Sigmoid colon (tissue), 7 donors: ENCODE measurements around the gene CACNA1D. TPM values are rescaled to one million over a fixed set of nuclear protein-coding genes. Genes with fewer than 3 reads are reported as not detected.
"Not testable (repeated sequence)": the region's sequence is repeated elsewhere in the genome, so short reads cannot be mapped to it uniquely, and the experiment has no call there.

Source experiments
- DNase-seq: peaks from one replicate; pipeline ENCODE4 v3.0.0-alpha.2; 2019
- H3K27ac ChIP-seq, 4 donors: fragments of 200-600 bp; sonication (generic); one replicate each; pipeline ENCODE4 v1.5.1; 2016 to 2019; ENCODE audit warnings: mild to moderate bottlenecking in 1 of 4
- H3K27me3 ChIP-seq, 3 donors: fragments of 200-600 bp; sonication (generic); one replicate each; pipeline ENCODE4 v1.5.1; 2019; ENCODE audit warnings: mild to moderate bottlenecking in 1 of 3
- H3K36me3 ChIP-seq, 4 donors: fragments of 200-600 bp; sonication (generic); one replicate each; pipeline ENCODE4 v1.5.1; 2016 to 2019
- H3K4me1 ChIP-seq, 4 donors: fragments of 200-600 bp; sonication (generic); one replicate each; pipeline ENCODE4 v1.5.1; 2017 to 2019
- H3K4me3 ChIP-seq, 4 donors: fragments of 200-600 bp; sonication (generic); one replicate each; pipeline ENCODE4 v1.5.1; 2017 to 2019; ENCODE audit warnings: mild to moderate bottlenecking in 2 of 4, moderate library complexity in 1 of 4
- H3K9me3 ChIP-seq, 4 donors: fragments of 200-600 bp in 3 of 4; sonication (generic) in 3 of 4; one replicate each; pipeline versions ENCODE4 v1.5.1 to v1.6.1; 2013 to 2019
- CTCF ChIP-seq, 4 experiments: fragments of 450-650 bp in 3 of 4; fragments of 200-600 bp in 1 of 4; IDR thresholded peaks; one replicate each; pipeline ENCODE4 v1.5.1; 2016 to 2019; ENCODE audit warnings: antibody characterized with exemption in 4 of 4, mild to moderate bottlenecking in 3 of 4, moderate library complexity in 2 of 4
- EP300 ChIP-seq, 4 donors: sonication (generic); formaldehyde crosslinking; IDR thresholded peaks; one replicate each; pipeline ENCODE4 v1.6.1; 2017; ENCODE audit warnings: antibody characterized with exemption in 4 of 4
- POLR2A ChIP-seq, 2 donors: fragments of 450-650 bp; IDR thresholded peaks; one replicate each; pipeline ENCODE4 v1.6.1; 2016; ENCODE audit warnings: antibody characterized with exemption in 2 of 2, mild to moderate bottlenecking in 2 of 2, moderate library complexity in 2 of 2
- POLR2AphosphoS5 ChIP-seq, 4 donors: sonication (generic); formaldehyde crosslinking; IDR thresholded peaks; one replicate each; pipeline ENCODE4 v1.6.1; 2017; ENCODE audit warnings: antibody characterized with exemption in 4 of 4
- WGBS, 2 donors: extraction: QIAGEN DNeasy Blood & Tissue Kit; methylation state at CpG; one replicate each; pipeline ENCODE4 v1.1.7; 2013; 5-methylcytosine and 5-hydroxymethylcytosine counted together
- intact Hi-C: fragments of 100-400 bp; cut with DNase I; formaldehyde crosslinking; loops from one replicate; pipeline ENCODE4 v1.15.1; 2023
- polyA plus RNA-seq, 3 donors: library from polyadenylated mRNA; stranded (reverse); fragments of 200-250 nt; gene quantifications; one replicate each; pipeline ENCODE4 v1.2.3, GENCODE V29; 2013
- total RNA-seq, 4 donors: library from RNA; depleted of rRNA; stranded (reverse); fragments of >200 nt; gene quantifications; one replicate each; pipeline ENCODE4 v1.1.0, GENCODE V29; 2016
- donor health status: healthy with polysubstance abuse.
- donor health status: Bipolar disorder and iron deficiency.
- donor health status: healthy.

CACNA1D gene
- total RNA-seq = 1 to 10 TPM; 4.8 to 9.7 (median 5.4) TPM
- polyA plus RNA-seq = 1 to 10 TPM; 1.2 to 4.3 (median 3.2) TPM

GRCh38 chr3:53493963-53494791 is at the start of gene CACNA1D:
Gene CACNA1D (plus strand): TSS chr3:53494611. CDS start chr3:53495167, 556 bp downstream.
- Histone ChIP-seq H3K36me3 (no peaks in the 10 kb centered on the region), H3K27me3 (peaks cover 0 to 12% (median 0%) of the 10 kb centered on the region in 3 donors), H3K4me1 (peaks cover 0 to 52% (median 48%) of the 10 kb centered on the region in 4 donors), H3K9me3 (no peaks in the 10 kb centered on the region), H3K27ac (peak within 1 kb of the TSS in 3 of 4 donors; percentile 53 to 66 (median 65)), H3K4me3 (peak within 1 kb of the TSS; percentile 47 to 64 (median 60))
- DNase-seq = no peak
- no peak for TF ChIP-seq POLR2AphosphoS5 (IDR thresholded peaks at IDR 0.05)
- no peak for TF ChIP-seq POLR2A (IDR thresholded peaks at IDR 0.05)
- no peak for TF ChIP-seq CTCF (IDR thresholded peaks at IDR 0.05)
- TF ChIP-seq EP300 (IDR thresholded peaks at IDR 0.05) = no peak
- 0 to 1% methylated on average over 122 of the region's 122 CpGs for WGBS, 2 donors
- intact Hi-C loops = loop anchor here (5.0 to 10.0 kb wide), 2 partner anchors 213 to 391 kb away; partner anchors contain the start of gene ACTR8

GRCh38 chr3:53457068-53457467 is 37.3 kb upstream of the CACNA1D start:
- no peaks in the 10 kb centered on the region for H3K4me1 ChIP-seq
- no peak overlapping the region for H3K4me3 ChIP-seq
- no peaks in the 10 kb centered on the region for H3K9me3 ChIP-seq
- DNase-seq = no peak
- H3K36me3 ChIP-seq = no peaks in the 10 kb centered on the region
- H3K27me3 ChIP-seq = no peaks in the 10 kb centered on the region
- no peak for TF ChIP-seq POLR2A (IDR thresholded peaks at IDR 0.05)
- no peak for TF ChIP-seq CTCF (IDR thresholded peaks at IDR 0.05)
- no peak for TF ChIP-seq POLR2AphosphoS5 (IDR thresholded peaks at IDR 0.05)
- TF ChIP-seq EP300 (IDR thresholded peaks at IDR 0.05) = no peak
- H3K27ac ChIP-seq = no peak overlapping the region
- intact Hi-C loops = no loop called here

GRCh38 chr3:53460326-53460725 is 34.1 kb upstream of the CACNA1D start:
- DNase-seq = no peak
- TF ChIP-seq POLR2A (IDR thresholded peaks at IDR 0.05) = no peak
- TF ChIP-seq CTCF (IDR thresholded peaks at IDR 0.05) = no peak
- TF ChIP-seq EP300 (IDR thresholded peaks at IDR 0.05) = no peak
- TF ChIP-seq POLR2AphosphoS5 (IDR thresholded peaks at IDR 0.05) = no peak
- 87 to 92% methylated on average over 1 of the region's 1 CpG for WGBS, 2 donors
- intact Hi-C loops = no loop called here
- no peaks in the 10 kb centered on the region for H3K36me3 ChIP-seq
- no peak overlapping the region for H3K27ac ChIP-seq
- H3K9me3 ChIP-seq = peaks cover 0 to 2% (median 0%) of the 10 kb centered on the region in 4 donors
- no peaks in the 10 kb centered on the region for H3K4me1 ChIP-seq
- no peak overlapping the region for H3K4me3 ChIP-seq
- H3K27me3 ChIP-seq = no peaks in the 10 kb centered on the region

GRCh38 chr3:53464424-53464823 is 30.0 kb upstream of the CACNA1D start:
- H3K36me3 ChIP-seq = no peaks in the 10 kb centered on the region
- TF ChIP-seq POLR2A (IDR thresholded peaks at IDR 0.05) = no peak
- H3K4me1 ChIP-seq = no peaks in the 10 kb centered on the region
- WGBS, 2 donors = 93 to 95% methylated on average over 3 of the region's 3 CpGs
- no peaks in the 10 kb centered on the region for H3K27me3 ChIP-seq
- DNase-seq = no peak
- intact Hi-C loops = no loop called here
- no peak overlapping the region for H3K27ac ChIP-seq
- peaks cover 0 to 2% (median 0%) of the 10 kb centered on the region in 4 donors for H3K9me3 ChIP-seq
- no peak overlapping the region for H3K4me3 ChIP-seq

- H3K36me3 ChIP-seq, H3K27me3 ChIP-seq, H3K9me3 ChIP-seq, H3K27ac ChIP-seq, DNase-seq, H3K4me3 ChIP-seq, intact Hi-C loops, H3K4me1 ChIP-seq: not testable (repeated sequence)
- 86 to 92% methylated on average over 7 of the region's 7 CpGs for WGBS, 2 donors
Observed at GRCh38 chr3:53469758-53470157, 24.7 kb upstream of the CACNA1D start.
